CD4-positive, alpha-beta T cell (primary cell): ENCODE results near the gene ANKRD40. TPM values are rescaled to one million over a fixed set of nuclear protein-coding genes. Genes with fewer than 3 reads are reported as not detected.

ENCODE experiments used
- ATAC-seq: fragments of 200-7000 bp; cut with Tn5 transposase; one replicate; pipeline ENCODE4 v1.10.0; 2022; ENCODE audit warnings: mild to moderate bottlenecking; ENCODE audit not compliant: poor library complexity
- CTCF ChIA-PET: fragments of 350-600 bp; sonication (Branson Sonifier 250); formaldehyde crosslinking; loops from one replicate; lab custom pipeline; 2021; ENCODE audit warnings: antibody characterized with exemption, inconsistent platforms; lab: Charles Lee
- POLR2A ChIA-PET: fragments of 350-600 bp; sonication (Branson Sonifier 250); formaldehyde crosslinking; loops from one replicate; lab custom pipeline; 2021; ENCODE audit warnings: antibody characterized with exemption, inconsistent platforms; lab: Charles Lee
- DNase-seq, 14 experiments: peaks; one replicate each; pipeline ENCODE4 v3.0.0-alpha.2; 2013 to 2020; ENCODE audit warnings: mixed read lengths in 2 of 14
- H3K27ac ChIP-seq, 2 donors: one replicate each; pipeline versions ENCODE4 v1.5.1 to v1.7.0; 2013; ENCODE audit warnings: low read length in 2 of 2, low read depth in 1 of 2, mild to moderate bottlenecking in 1 of 2
- H3K27me3 ChIP-seq, 2 experiments: 1 replicate in 1 of 2; 2 replicates in 1 of 2; pipeline versions ENCODE4 v1.6.1 to v1.7.0; 2013; ENCODE audit warnings: low read length in 2 of 2, control low read depth in 1 of 2, mild to moderate bottlenecking in 1 of 2, moderate library complexity in 1 of 2; ENCODE audit not compliant: insufficient read depth in 2 of 2, control insufficient read depth in 1 of 2
- H3K36me3 ChIP-seq: one replicate; pipeline ENCODE4 v1.6.1; 2013; ENCODE audit warnings: low read length, control low read depth; ENCODE audit not compliant: insufficient read depth
- H3K4me1 ChIP-seq: one replicate; pipeline ENCODE4 v1.6.1; 2013; ENCODE audit warnings: low read length, control low read depth; ENCODE audit not compliant: insufficient read depth
- H3K4me3 ChIP-seq: one replicate; pipeline ENCODE4 v1.5.1; 2013; ENCODE audit warnings: mild to moderate bottlenecking, low read length, moderate library complexity
- H3K9me3 ChIP-seq, 2 experiments: 1 replicate in 1 of 2; 2 replicates in 1 of 2; pipeline versions ENCODE4 v1.6.1 to v1.7.0; 2013; ENCODE audit warnings: low read length in 2 of 2, mild to moderate bottlenecking in 2 of 2, control low read depth in 1 of 2, moderate library complexity in 1 of 2; ENCODE audit not compliant: control insufficient read depth in 1 of 2, insufficient read depth in 1 of 2
- H3K27ac Mint-ChIP-seq: one replicate; pipeline ENCODE4 v1.8.0; 2020; ENCODE audit warnings: mixed read lengths
- H3K27me3 Mint-ChIP-seq: one replicate; pipeline ENCODE4 v1.8.0; 2021; ENCODE audit warnings: mixed read lengths
- H3K36me3 Mint-ChIP-seq: one replicate; pipeline ENCODE4 v1.8.0; 2021; ENCODE audit warnings: low read depth, mixed read lengths
- H3K4me1 Mint-ChIP-seq: one replicate; pipeline ENCODE4 v1.8.0; 2021; ENCODE audit warnings: low read depth, mixed read lengths
- H3K4me3 Mint-ChIP-seq: one replicate; pipeline ENCODE4 v1.8.0; 2020; ENCODE audit warnings: mild to moderate bottlenecking, mixed read lengths
- H3K9me3 Mint-ChIP-seq: one replicate; pipeline ENCODE4 v1.8.0; 2020; ENCODE audit warnings: mixed read lengths
- CTCF ChIP-seq: fragments of 200-600 bp; IDR thresholded peaks from one replicate; pipeline ENCODE4 v1.8.0; 2022; ENCODE audit warnings: antibody characterized with exemption, mild to moderate bottlenecking
- intact Hi-C, 2 experiments: fragments of 100-400 bp; cut with DNase I in 1 of 2; cut with micrococcal nuclease in 1 of 2; formaldehyde crosslinking; loops; one replicate each; pipeline versions ENCODE4 v1.15.1 to v1.9.0; 2023 to 2025; cut with DNase I, micrococcal nuclease
- polyA plus RNA-seq, 2 donors: library from polyadenylated mRNA; unstranded; fragments of 120-200 nt; gene quantifications; one replicate each; pipeline ENCODE4 v1.2.1, GENCODE V29; 2013
- total RNA-seq, 174 experiments: library from RNA in 2 of 174; stranded (reverse) in 2 of 174; gene quantifications; one replicate each; pipeline ENCODE4 v1.2.3 and lab custom pipeline; 2021 to 2026

ANKRD40 gene
- total RNA-seq (10 to 100 TPM; 22.8 to 24.0 TPM), total RNA-seq (lab: John Stamatoyannopoulos, UW) (35.5 to 160 (median 70.3) reads per million in 172 experiments)
- 21.8 TPM for polyA plus RNA-seq (2013, experiment 1 of 2)
- 25.4 TPM for polyA plus RNA-seq (2013, experiment 2 of 2)

- intact Hi-C loops = loop anchor here (1.0 to 10.0 kb wide), 4 partner anchors 12 to 460 kb away; partner anchors contain the start of genes LUC7L3 (in 2 of the 2), ABCC3 (in 1 of the 2), EME1 (in 1 of the 2) and MRPL27 (in 1 of the 2)
- POLR2A ChIA-PET = interaction anchor here (0.6 to 4.2 kb wide), 9 partner anchors 11 to 445 kb away, joined by 3 to 82 read pairs (median 4); partner anchors contain the start of genes LRRC59, LUC7L3, NME1 and TOB1
- Histone ChIP-seq H3K4me1 (peaks cover 41% of the 10 kb centered on the region), H3K9me3 (no peaks in the 10 kb centered on the region), H3K27me3 (no peaks in the 10 kb centered on the region), H3K27ac (peak within 1 kb of the TSS; percentile 84 to 95), H3K36me3 (peaks cover 11% of the 10 kb centered on the region), H3K4me3 (peak within 1 kb of the TSS; percentile 75)
- ATAC-seq = peak; percentile 80
- peaks cover 36% of the 10 kb centered on the region for H3K36me3 Mint-ChIP-seq
- DNase-seq = peak; percentile 82 to 95 (median 89)
- H3K4me1 Mint-ChIP-seq = peaks cover 44% of the 10 kb centered on the region
- no peaks in the 10 kb centered on the region for H3K9me3 Mint-ChIP-seq
- CTCF ChIA-PET = interaction anchor here (1.0 to 1.2 kb wide), 2 partner anchors 14 to 310 kb away, joined by 3 read pairs; no protein-coding TSS in a partner anchor
- H3K27me3 Mint-ChIP-seq = no peaks in the 10 kb centered on the region
- no peak for TF ChIP-seq CTCF
- H3K4me3 Mint-ChIP-seq = peak within 1 kb of the TSS; percentile 99
- peak within 1 kb of the TSS; percentile 97 for H3K27ac Mint-ChIP-seq
Measured at GRCh38 chr17:50707289-50708049, at the start of gene ANKRD40. Gene ANKRD40, minus strand, starts transcription at chr17:50707914. Its CDS starts 260 bp downstream, at chr17:50707654.

GRCh38 chr17:50754521-50754920 lies 46.8 kb upstream of the ANKRD40 start:
- no peak for TF ChIP-seq CTCF
- POLR2A ChIA-PET = interaction anchor here (0.7 kb wide), 1 partner anchor 188 kb away, joined by 4 read pairs; no protein-coding TSS in a partner anchor
- H3K4me1 Mint-ChIP-seq = peaks cover 5% of the 10 kb centered on the region
- peak overlapping the region; percentile 21 for H3K27ac Mint-ChIP-seq
- Histone ChIP-seq H3K4me1 (no peaks in the 10 kb centered on the region), H3K9me3 (no peaks in the 10 kb centered on the region), H3K4me3 (no peak overlapping the region), H3K27ac (no peak overlapping the region), H3K27me3 (no peaks in the 10 kb centered on the region), H3K36me3 (peaks cover 49% of the 10 kb centered on the region)
- CTCF ChIA-PET = no interaction called here
- ATAC-seq (no peak), DNase-seq (no peak)
- intact Hi-C loops = no loop called here
- H3K36me3 Mint-ChIP-seq = peaks cover 58% of the 10 kb centered on the region
- H3K4me3 Mint-ChIP-seq = no peak overlapping the region
- no peaks in the 10 kb centered on the region for H3K9me3 Mint-ChIP-seq
- H3K27me3 Mint-ChIP-seq = no peaks in the 10 kb centered on the region

GRCh38 chr17:50749245-50749644 lies 41.5 kb upstream of the ANKRD40 start:
- no peaks in the 10 kb centered on the region for H3K27me3 Mint-ChIP-seq
- no peaks in the 10 kb centered on the region for H3K4me1 ChIP-seq
- CTCF ChIA-PET = no interaction called here
- no peak overlapping the region for H3K4me3 ChIP-seq
- POLR2A ChIA-PET = no interaction called here
- no peaks in the 10 kb centered on the region for H3K9me3 Mint-ChIP-seq
- intact Hi-C loops = no loop called here
- H3K9me3 ChIP-seq = no peaks in the 10 kb centered on the region
- no peak overlapping the region for H3K4me3 Mint-ChIP-seq
- H3K36me3 ChIP-seq = peaks cover 98% of the 10 kb centered on the region
- TF ChIP-seq CTCF = no peak
- H3K27me3 ChIP-seq = no peaks in the 10 kb centered on the region
- DNase-seq (no peak), ATAC-seq (no peak)
- no peak overlapping the region for H3K27ac Mint-ChIP-seq
- no peak overlapping the region for H3K27ac ChIP-seq
- peaks cover 94% of the 10 kb centered on the region for H3K36me3 Mint-ChIP-seq
- H3K4me1 Mint-ChIP-seq = peaks cover 5% of the 10 kb centered on the region
